CD14-positive monocyte (primary cell): ENCODE results near the gene FBXO31. TPM values are rescaled to one million over a fixed set of nuclear protein-coding genes. Genes with fewer than 3 reads are reported as not detected.

Experiments used
- DNase-seq, 3 donors: peaks; one replicate each; pipeline ENCODE4 v3.0.0-alpha.2; 2011 to 2022
- H2AFZ ChIP-seq: 2 replicates; pipeline ENCODE4 v1.6.0; 2012; ENCODE audit warnings: mild to moderate bottlenecking, low read depth, low read length, inconsistent platforms; ENCODE audit not compliant: insufficient read depth, poor library complexity, severe bottlenecking
- H3K27ac ChIP-seq, 2 donors: 1 replicate in 1 of 2; 2 replicates in 1 of 2; pipeline ENCODE4 v1.5.1; 2012 to 2013; ENCODE audit warnings: low read length in 2 of 2, control low read depth in 1 of 2, inconsistent platforms in 1 of 2, low read depth in 1 of 2, mild to moderate bottlenecking in 1 of 2
- H3K27me3 ChIP-seq, 2 donors: one replicate each; pipeline versions ENCODE4 v1.6.0 to v1.6.1; 2011 to 2013; ENCODE audit warnings: low read length in 2 of 2; ENCODE audit not compliant: control insufficient read depth in 2 of 2, insufficient read depth in 2 of 2
- H3K36me3 ChIP-seq, 2 donors: replicated peaks in 1 of 2; 1 replicate in 1 of 2; 2 replicates in 1 of 2; pipeline versions ENCODE4 v1.5.1 to v1.6.1; 2012 to 2013; ENCODE audit warnings: low read length in 2 of 2, control low read depth in 1 of 2, inconsistent platforms in 1 of 2, mild to moderate bottlenecking in 1 of 2; ENCODE audit not compliant: insufficient read depth in 2 of 2, control insufficient read depth in 1 of 2
- H3K4me1 ChIP-seq, 2 donors: 1 replicate in 1 of 2; 2 replicates in 1 of 2; pipeline versions ENCODE4 v1.5.1 to v1.6.1; 2012 to 2013; ENCODE audit warnings: low read length in 2 of 2, control low read depth in 1 of 2, inconsistent platforms in 1 of 2, mild to moderate bottlenecking in 1 of 2, moderate library complexity in 1 of 2; ENCODE audit not compliant: insufficient read depth in 2 of 2, control insufficient read depth in 1 of 2
- H3K4me2 ChIP-seq: replicated peaks from 2 replicates; pipeline ENCODE3; 2012; ENCODE audit warnings: low read length, moderate library complexity, mild to moderate bottlenecking; ENCODE audit not compliant: poor library complexity, severe bottlenecking; ENCODE audit errors: extremely low read depth
- H3K4me3 ChIP-seq, 3 experiments: fragments of 200-600 bp in 1 of 3; sonication (generic) in 1 of 3; replicated peaks in 1 of 3; 1 replicate in 2 of 3; 2 replicates in 1 of 3; pipeline ENCODE4 v1.5.1; 2011 to 2013; ENCODE audit warnings: low read length in 3 of 3, mild to moderate bottlenecking in 3 of 3, control low read depth in 2 of 3, low read depth in 2 of 3, inconsistent platforms in 1 of 3, moderate library complexity in 1 of 3
- H3K79me2 ChIP-seq: 2 replicates; pipeline ENCODE4 v1.6.0; 2012; ENCODE audit warnings: mild to moderate bottlenecking, control low read depth, inconsistent platforms, low read length, moderate library complexity; ENCODE audit not compliant: insufficient read depth
- H3K9ac ChIP-seq: 2 replicates; pipeline ENCODE4 v1.6.0; 2017; ENCODE audit warnings: low read length, mild to moderate bottlenecking; ENCODE audit not compliant: insufficient read depth, poor library complexity, severe bottlenecking
- H3K9me3 ChIP-seq, 2 donors: replicated peaks in 1 of 2; 1 replicate in 1 of 2; 2 replicates in 1 of 2; pipeline versions ENCODE4 v1.5.1 to v1.6.1; 2012 to 2013; ENCODE audit warnings: low read length in 2 of 2, control low read depth in 1 of 2; ENCODE audit not compliant: control insufficient read depth in 1 of 2, insufficient read depth in 1 of 2
- H4K20me1 ChIP-seq: 2 replicates; pipeline ENCODE4 v1.6.0; 2012; ENCODE audit warnings: mild to moderate bottlenecking, low read length, control low read depth, moderate library complexity; ENCODE audit not compliant: insufficient read depth
- H3K27ac Mint-ChIP-seq, 7 donors: one replicate each; pipeline ENCODE4 v1.8.0; 2020; ENCODE audit warnings: mild to moderate bottlenecking in 7 of 7, mixed read lengths in 7 of 7, moderate library complexity in 6 of 7, inconsistent platforms in 2 of 7
- H3K27me3 Mint-ChIP-seq, 3 donors: one replicate each; pipeline ENCODE4 v1.8.0; 2021 to 2022; ENCODE audit warnings: low read depth in 3 of 3, mild to moderate bottlenecking in 3 of 3, mixed read lengths in 3 of 3, moderate library complexity in 3 of 3, inconsistent platforms in 1 of 3
- H3K36me3 Mint-ChIP-seq, 2 donors: one replicate each; pipeline ENCODE4 v1.8.0; 2020; ENCODE audit warnings: mixed read lengths in 2 of 2, inconsistent platforms in 1 of 2, mild to moderate bottlenecking in 1 of 2
- H3K4me1 Mint-ChIP-seq: one replicate; pipeline ENCODE4 v1.8.0; 2020; ENCODE audit warnings: mild to moderate bottlenecking, mixed read lengths
- H3K4me3 Mint-ChIP-seq, 2 donors: one replicate each; pipeline ENCODE4 v1.8.0; 2020; ENCODE audit warnings: mild to moderate bottlenecking in 2 of 2, mixed read lengths in 2 of 2, moderate library complexity in 1 of 2
- H3K9me3 Mint-ChIP-seq, 7 donors: one replicate each; pipeline ENCODE4 v1.8.0; 2020 to 2022; ENCODE audit warnings: mixed read lengths in 7 of 7, mild to moderate bottlenecking in 6 of 7, moderate library complexity in 6 of 7, inconsistent platforms in 2 of 7
- WGBS: methylation state at CpG from one replicate; pipeline ENCODE4 v1.1.5; 2013; ENCODE audit warnings: missing lambda C conversion rate; ENCODE audit not compliant: insufficient coverage; 5-methylcytosine and 5-hydroxymethylcytosine counted together
- intact Hi-C, 2 donors: fragments of 100-400 bp; cut with micrococcal nuclease; formaldehyde crosslinking; loops; one replicate each; pipeline versions ENCODE4 v1.15.0 to v1.15.1; 2023
- polyA plus RNA-seq, 3 donors: library from polyadenylated mRNA; depleted of rRNA in 1 of 3; unstranded in 2 of 3; stranded (reverse) in 1 of 3; fragments of 300-500 nt in 2 of 3; fragments of >200 nt in 1 of 3; fragmentation: Illumina TruSeq in 2 of 3; gene quantifications; 1 replicate in 2 of 3; 2 replicates in 1 of 3; pipeline ENCODE4 v1.2.3, GENCODE V29; 2012 to 2021
- TF ChIP-seq, protein P1 (sequence below): fragments of 200-600 bp; IDR thresholded peaks from one replicate; pipeline ENCODE4 v1.8.0; 2022; ENCODE audit warnings: antibody characterized with exemption, mild to moderate bottlenecking

FBXO31 gene
- polyA plus RNA-seq, 3 donors: 2.0 to 5.6 (median 3.3) TPM

GRCh38 chr16:87330646-87331045 is 52.9 kb downstream of the FBXO31 start:
- Histone ChIP-seq H3K4me3 (no peak overlapping the region), H3K9me3 (no peaks in the 10 kb centered on the region), H3K4me2 (no peak overlapping the region), H4K20me1 (no peaks in the 10 kb centered on the region), H3K9ac (no peak overlapping the region), H3K36me3 (peaks cover 4 to 21% of the 10 kb centered on the region in 2 donors), H3K4me1 (no peaks in the 10 kb centered on the region), H3K27me3 (no peaks in the 10 kb centered on the region), H2AFZ (no peak overlapping the region), H3K27ac (no peak overlapping the region), H3K79me2 (no peaks in the 10 kb centered on the region)
- no peak overlapping the region for H3K27ac Mint-ChIP-seq
- TF ChIP-seq, protein P1, sequence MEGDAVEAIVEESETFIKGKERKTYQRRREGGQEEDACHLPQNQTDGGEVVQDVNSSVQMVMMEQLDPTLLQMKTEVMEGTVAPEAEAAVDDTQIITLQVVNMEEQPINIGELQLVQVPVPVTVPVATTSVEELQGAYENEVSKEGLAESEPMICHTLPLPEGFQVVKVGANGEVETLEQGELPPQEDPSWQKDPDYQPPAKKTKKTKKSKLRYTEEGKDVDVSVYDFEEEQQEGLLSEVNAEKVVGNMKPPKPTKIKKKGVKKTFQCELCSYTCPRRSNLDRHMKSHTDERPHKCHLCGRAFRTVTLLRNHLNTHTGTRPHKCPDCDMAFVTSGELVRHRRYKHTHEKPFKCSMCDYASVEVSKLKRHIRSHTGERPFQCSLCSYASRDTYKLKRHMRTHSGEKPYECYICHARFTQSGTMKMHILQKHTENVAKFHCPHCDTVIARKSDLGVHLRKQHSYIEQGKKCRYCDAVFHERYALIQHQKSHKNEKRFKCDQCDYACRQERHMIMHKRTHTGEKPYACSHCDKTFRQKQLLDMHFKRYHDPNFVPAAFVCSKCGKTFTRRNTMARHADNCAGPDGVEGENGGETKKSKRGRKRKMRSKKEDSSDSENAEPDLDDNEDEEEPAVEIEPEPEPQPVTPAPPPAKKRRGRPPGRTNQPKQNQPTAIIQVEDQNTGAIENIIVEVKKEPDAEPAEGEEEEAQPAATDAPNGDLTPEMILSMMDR: no peak
- no peak overlapping the region for H3K4me3 Mint-ChIP-seq
- peaks cover 3 to 9% (median 3%) of the 10 kb centered on the region in 3 donors for H3K27me3 Mint-ChIP-seq
- H3K36me3 Mint-ChIP-seq: peaks cover 29 to 38% of the 10 kb centered on the region in 2 donors
- H3K9me3 Mint-ChIP-seq: no peaks in the 10 kb centered on the region
- intact Hi-C loops: no loop called here
- WGBS: 94% methylated on average over 13 of the region's 15 CpGs
- no peak for DNase-seq
- H3K4me1 Mint-ChIP-seq: no peaks in the 10 kb centered on the region

GRCh38 chr16:87330257-87330624 is 53.3 kb downstream of the FBXO31 start:
- no peak overlapping the region for H3K27ac ChIP-seq
- H3K9me3 ChIP-seq: no peaks in the 10 kb centered on the region
- Mint-ChIP-seq H3K27me3 (peaks cover 1 to 9% (median 3%) of the 10 kb centered on the region in 3 donors), H3K9me3 (no peaks in the 10 kb centered on the region), H3K4me1 (no peaks in the 10 kb centered on the region), H3K36me3 (peaks cover 27 to 34% of the 10 kb centered on the region in 2 donors), H3K27ac (no peak overlapping the region), H3K4me3 (no peak overlapping the region)
- H3K9ac ChIP-seq: no peak overlapping the region
- H3K36me3 ChIP-seq: peaks cover 4 to 18% of the 10 kb centered on the region in 2 donors
- no peaks in the 10 kb centered on the region for H3K79me2 ChIP-seq
- H3K4me2 ChIP-seq: no peak overlapping the region
- WGBS: over 99% methylated on average over 7 of the region's 11 CpGs
- H4K20me1 ChIP-seq: no peaks in the 10 kb centered on the region
- H3K4me3 ChIP-seq: no peak overlapping the region
- TF ChIP-seq, protein P1: no peak
- no peaks in the 10 kb centered on the region for H3K4me1 ChIP-seq
- no peaks in the 10 kb centered on the region for H3K27me3 ChIP-seq
- no peak for DNase-seq
- H2AFZ ChIP-seq: no peak overlapping the region
- intact Hi-C loops: no loop called here
